Left ventricle myocardium inferior (tissue), 1 donor: ENCODE results near the gene TPP2. TPM values are rescaled to one million over a fixed set of nuclear protein-coding genes. Genes with fewer than 3 reads are reported as not detected.

ENCODE experiments used
- DNase-seq: peaks from one replicate; pipeline ENCODE4 v3.0.0-alpha.2; 2020
- H3K27ac ChIP-seq: fragments of 200-600 bp; replicated peaks from 2 replicates; pipeline ENCODE4 v1.8.0; 2021
- H3K27me3 ChIP-seq: fragments of 200-600 bp; 2 replicates; pipeline ENCODE4 v1.8.0; 2021; ENCODE audit warnings: low read depth
- H3K36me3 ChIP-seq: fragments of 200-600 bp; 2 replicates; pipeline ENCODE4 v1.8.0; 2021
- H3K4me1 ChIP-seq: fragments of 200-600 bp; 2 replicates; pipeline ENCODE4 v1.8.0; 2021
- H3K4me3 ChIP-seq: fragments of 200-600 bp; 2 replicates; pipeline ENCODE4 v1.8.0; 2021; ENCODE audit warnings: mild to moderate bottlenecking, moderate library complexity
- H3K9me3 ChIP-seq: fragments of 200-600 bp; replicated peaks from 2 replicates; pipeline ENCODE4 v1.8.0; 2021
- CTCF ChIP-seq: fragments of 200-600 bp; IDR thresholded peaks from 2 replicates; pipeline ENCODE4 v1.8.0; 2021; ENCODE audit warnings: antibody characterized with exemption, mild to moderate bottlenecking, borderline replicate concordance
- intact Hi-C: fragments of 100-400 bp; cut with micrococcal nuclease; formaldehyde crosslinking; loops from one replicate; pipeline ENCODE4 v1.11.0; 2022
- total RNA-seq: library from RNA; stranded (reverse); fragmentation: NEBNext Ultra II Directional; extraction: Animal tissue kit (Norgen Biotek cat#: 25700); gene quantifications from one replicate; pipeline ENCODE4 v1.2.1, GENCODE V29; 2021
- donor health status: DM: no; HTN: yes; CAD: no; lungs with severe emphysema.

Gene TPP2
- total RNA-seq, 1 donor from 2014 or later, result 29.0 TPM

- intact Hi-C loops, result no loop called here
- no peak overlapping the region for H3K27ac ChIP-seq
- H3K27me3 ChIP-seq, result no peaks in the 10 kb centered on the region
- peaks cover 14% of the 10 kb centered on the region for H3K9me3 ChIP-seq
- H3K4me3 ChIP-seq, result no peak overlapping the region
- no peaks in the 10 kb centered on the region for H3K36me3 ChIP-seq
- no peak for TF ChIP-seq CTCF
- peaks cover 8% of the 10 kb centered on the region for H3K4me1 ChIP-seq
- no peak for DNase-seq
Measured at GRCh38 chr13:102708211-102708610, 111.4 kb downstream of the TPP2 start.

- H3K27ac ChIP-seq, result no peak overlapping the region
- no peak for DNase-seq
Measured at GRCh38 chr13:102708991-102709390, 112.2 kb downstream of the TPP2 start.

GRCh38 chr13:102709536-102709935 is 112.8 kb downstream of the TPP2 start:
- no peak for DNase-seq
- no peak for TF ChIP-seq CTCF
- Histone ChIP-seq H3K27me3 (no peaks in the 10 kb centered on the region), H3K4me1 (peaks cover 8% of the 10 kb centered on the region), H3K4me3 (no peak overlapping the region), H3K36me3 (no peaks in the 10 kb centered on the region), H3K27ac (no peak overlapping the region), H3K9me3 (peaks cover 14% of the 10 kb centered on the region)
- intact Hi-C loops, result no loop called here

More at GRCh38 chr13:102708991-102709390, 112.2 kb downstream of the TPP2 start:
- no peak for TF ChIP-seq CTCF
- H3K27me3 ChIP-seq, result no peaks in the 10 kb centered on the region
- intact Hi-C loops, result no loop called here
- H3K36me3 ChIP-seq, result no peaks in the 10 kb centered on the region
- peaks cover 14% of the 10 kb centered on the region for H3K9me3 ChIP-seq
- H3K4me1 ChIP-seq, result peaks cover 8% of the 10 kb centered on the region
- no peak overlapping the region for H3K4me3 ChIP-seq

GRCh38 chr13:102710261-102710679 is 113.5 kb downstream of the TPP2 start:
- DNase-seq, result no peak
- H3K27ac ChIP-seq, result no peak overlapping the region
- intact Hi-C loops, result no loop called here
- TF ChIP-seq CTCF, result no peak
- H3K27me3 ChIP-seq, result no peaks in the 10 kb centered on the region
- H3K4me1 ChIP-seq, result peaks cover 8% of the 10 kb centered on the region
- H3K4me3 ChIP-seq, result no peak overlapping the region
- H3K9me3 ChIP-seq, result peaks cover 14% of the 10 kb centered on the region
- no peaks in the 10 kb centered on the region for H3K36me3 ChIP-seq

- Histone ChIP-seq H3K36me3 (no peaks in the 10 kb centered on the region), H3K9me3 (no peaks in the 10 kb centered on the region), H3K27me3 (no peaks in the 10 kb centered on the region), H3K27ac (no peak overlapping the region), H3K4me1 (no peaks in the 10 kb centered on the region), H3K4me3 (no peak overlapping the region)
- no peak for DNase-seq
- intact Hi-C loops, result no loop called here
- no peak for TF ChIP-seq CTCF
Measured at GRCh38 chr13:102715447-102715846, 118.7 kb downstream of the TPP2 start.

- intact Hi-C loops, result no loop called here
- no peaks in the 10 kb centered on the region for H3K27me3 ChIP-seq
- H3K4me1 ChIP-seq, result no peaks in the 10 kb centered on the region
- H3K36me3 ChIP-seq, result no peaks in the 10 kb centered on the region
- H3K9me3 ChIP-seq, result no peaks in the 10 kb centered on the region
- DNase-seq, result no peak
- TF ChIP-seq CTCF, result no peak
- H3K27ac ChIP-seq, result no peak overlapping the region
- no peak overlapping the region for H3K4me3 ChIP-seq
Measured at GRCh38 chr13:102718746-102719145, 122.0 kb downstream of the TPP2 start.
